Testis (tissue), 3 donors: ENCODE measurements around the gene PRR18. TPM values are rescaled to one million over a fixed set of nuclear protein-coding genes. Genes with fewer than 3 reads are reported as not detected.

Experiments
- DNase-seq: peaks from one replicate; pipeline ENCODE4 v3.0.0-alpha.2; 2019
- H3K27ac ChIP-seq, 2 donors: fragments of 200-600 bp; sonication (generic); one replicate each; pipeline ENCODE4 v1.5.1; 2019
- H3K27me3 ChIP-seq: fragments of 200-600 bp; sonication (generic); one replicate; pipeline ENCODE4 v1.5.1; 2019
- H3K36me3 ChIP-seq: fragments of 200-600 bp; sonication (generic); one replicate; pipeline ENCODE4 v1.5.1; 2017; ENCODE audit warnings: low read depth; ENCODE audit errors: missing control alignments
- H3K4me1 ChIP-seq: fragments of 200-600 bp; sonication (generic); one replicate; pipeline ENCODE4 v1.5.1; 2019
- H3K4me3 ChIP-seq, 2 donors: fragments of 200-600 bp; sonication (generic); one replicate each; pipeline ENCODE4 v1.5.1; 2017 to 2019
- H3K9me3 ChIP-seq: fragments of 200-600 bp; sonication (generic); one replicate; pipeline ENCODE4 v1.5.1; 2017
- CTCF ChIP-seq, 3 experiments: fragments of 450-650 bp in 2 of 3; fragments of 200-600 bp in 1 of 3; sonication (generic) in 1 of 3; IDR thresholded peaks; one replicate each; pipeline ENCODE4 v1.5.1; 2016 to 2019; ENCODE audit warnings: antibody characterized with exemption in 3 of 3, mild to moderate bottlenecking in 2 of 3, moderate library complexity in 1 of 3
- POLR2A ChIP-seq: fragments of 450-650 bp; IDR thresholded peaks from one replicate; pipeline ENCODE4 v1.6.1; 2017; ENCODE audit warnings: antibody characterized with exemption, mild to moderate bottlenecking, moderate library complexity
- WGBS, 2 donors: methylation state at CpG; one replicate each; pipeline ENCODE4 v1.1.5; 2018; 5-methylcytosine and 5-hydroxymethylcytosine counted together
- intact Hi-C: fragments of 100-400 bp; cut with DNase I; formaldehyde crosslinking; loops from one replicate; pipeline ENCODE4 v1.15.1; 2023; ENCODE audit warnings: low total_unique reads
- polyA plus RNA-seq: library from polyadenylated mRNA; stranded (reverse); fragments of 350-450 nt; fragmentation: Illumina TruSeq; extraction: RNeasy Lipid Tissue Mini Kit (QIAGEN cat#74804); gene quantifications from one replicate; pipeline ENCODE4 v1.2.3, GENCODE V29; 2014; ENCODE audit warnings: low read depth, low replicate concordance; ENCODE audit not compliant: insufficient read depth
- total RNA-seq, 2 donors: library from RNA; depleted of rRNA; stranded (reverse); fragments of >200 nt; gene quantifications; one replicate each; pipeline ENCODE4 v1.2.3, GENCODE V29; 2016

PRR18 gene
- total and polyA plus RNA-seq, 3 donors from 2014 or later: 0.16 to 0.62 (median 0.39) TPM

- no peak for TF ChIP-seq CTCF (IDR thresholded peaks at IDR 0.05)
- TF ChIP-seq POLR2A: no peak
- WGBS, 2 donors: 71 to 72% methylated on average over 1 of the region's 1 CpG
- intact Hi-C loops: no loop called here
These were observed 4.6 kb upstream of the PRR18 start for GRCh38 chr6:166312832-166313231.

DNA sequence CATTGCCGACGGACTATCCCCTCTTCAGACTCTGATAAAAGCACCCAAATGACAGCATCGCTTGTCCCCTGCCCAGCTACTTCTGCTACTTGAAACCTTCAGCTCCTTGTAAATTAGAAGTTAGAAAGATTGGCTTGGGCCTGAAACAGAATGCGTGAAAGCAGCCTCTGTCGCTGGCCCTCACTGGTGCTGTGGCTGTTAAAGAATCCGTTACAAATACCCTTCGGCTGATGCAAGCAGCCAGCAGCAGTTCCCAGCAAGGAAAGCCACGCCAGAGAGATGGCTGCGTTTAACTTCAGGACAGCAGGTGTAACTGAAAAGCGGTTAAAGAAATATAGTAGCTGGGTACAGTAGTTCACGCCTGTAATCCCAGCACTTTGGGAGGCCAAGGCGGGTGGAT lies 2.4 kb upstream of the PRR18 start:
- no peak for DNase-seq
- no peak for TF ChIP-seq POLR2A
- no peak for TF ChIP-seq CTCF (IDR thresholded peaks at IDR 0.05)
- intact Hi-C loops: no loop called here

More at GRCh38 chr6:166312832-166313231, 4.6 kb upstream of the PRR18 start:
- no peak overlapping the region for H3K4me3 ChIP-seq
- no peak for DNase-seq
- H3K36me3 ChIP-seq: no peaks in the 10 kb centered on the region
- no peaks in the 10 kb centered on the region for H3K9me3 ChIP-seq
- H3K27me3 ChIP-seq: no peaks in the 10 kb centered on the region
- H3K27ac ChIP-seq: no peak overlapping the region
- H3K4me1 ChIP-seq: no peaks in the 10 kb centered on the region

GRCh38 chr6:166309977-166310376 lies 1.8 kb upstream of the PRR18 start:
- 78 to 89% methylated on average over 7 to 9 of the region's 9 CpGs for WGBS, 2 donors
- Histone ChIP-seq H3K9me3 (no peaks in the 10 kb centered on the region), H3K27me3 (no peaks in the 10 kb centered on the region), H3K36me3 (no peaks in the 10 kb centered on the region), H3K4me3 (no peak overlapping the region), H3K27ac (no peak overlapping the region), H3K4me1 (no peaks in the 10 kb centered on the region)
- no peak for TF ChIP-seq POLR2A
- no peak for TF ChIP-seq CTCF (IDR thresholded peaks at IDR 0.05)
- no peak for DNase-seq
- intact Hi-C loops: no loop called here

More for the DNA sequence above, 2.4 kb upstream of the PRR18 start:
- Histone ChIP-seq H3K4me1 (no peaks in the 10 kb centered on the region), H3K27me3 (no peaks in the 10 kb centered on the region), H3K36me3 (no peaks in the 10 kb centered on the region), H3K27ac (no peak overlapping the region), H3K4me3 (no peak overlapping the region), H3K9me3 (no peaks in the 10 kb centered on the region)
- 82 to 87% methylated on average over 12 of the region's 12 CpGs for WGBS, 2 donors

- Histone ChIP-seq H3K27ac (no peak overlapping the region), H3K9me3 (no peaks in the 10 kb centered on the region), H3K36me3 (no peaks in the 10 kb centered on the region), H3K4me3 (peak overlapping the region in 1 of 2 donors; percentile 36), H3K27me3 (no peaks in the 10 kb centered on the region), H3K4me1 (no peaks in the 10 kb centered on the region)
- 49 to 53% methylated on average over 6 to 11 of the region's 11 CpGs for WGBS, 2 donors
- intact Hi-C loops: no loop called here
- TF ChIP-seq CTCF (IDR thresholded peaks at IDR 0.05) (no peak), POLR2A (no peak)
- DNase-seq: no peak
These were observed 787 bp upstream of the PRR18 start for GRCh38 chr6:166308769-166309589.
